Body of pancreas (tissue), 4 donors: ENCODE measurements around the gene ZGRF1. TPM values are rescaled to one million over a fixed set of nuclear protein-coding genes. Genes with fewer than 3 reads are reported as not detected.
"Not testable (repeated sequence)": the region's sequence is repeated elsewhere in the genome, so short reads cannot be mapped to it uniquely, and the experiment has no call there.

ENCODE experiments used
- ATAC-seq: fragments of 150-250 bp; one replicate; pipeline ENCODE4 v1.9.1; 2016
- DNase-seq, 4 donors: peaks; one replicate each; pipeline ENCODE4 v3.0.0-alpha.2; 2019
- H3K27ac ChIP-seq, 4 donors: fragments of 200-600 bp; sonication (generic); 1 replicate in 3 of 4; 2 replicates in 1 of 4; pipeline versions ENCODE4 v1.5.1 to v1.6.1; 2016 to 2019; ENCODE audit warnings: mild to moderate bottlenecking in 1 of 4, mixed read lengths in 1 of 4, moderate library complexity in 1 of 4
- H3K27me3 ChIP-seq, 2 donors: fragments of 200-600 bp; sonication (generic); one replicate each; pipeline ENCODE4 v1.6.0; 2016; ENCODE audit warnings: mild to moderate bottlenecking in 1 of 2
- H3K36me3 ChIP-seq, 2 donors: fragments of 200-600 bp; sonication (generic); replicated peaks in 1 of 2; 2 replicates each; pipeline ENCODE4 v1.5.1; 2016; ENCODE audit warnings: low read depth in 2 of 2; ENCODE audit not compliant: insufficient read depth in 1 of 2
- H3K4me1 ChIP-seq: fragments of 200-600 bp; sonication (generic); one replicate; pipeline ENCODE4 v1.6.0; 2016
- H3K4me3 ChIP-seq, 2 donors: fragments of 200-600 bp; sonication (generic); 1 replicate in 1 of 2; 2 replicates in 1 of 2; pipeline ENCODE4 v1.5.1; 2016 to 2019
- H3K9me3 ChIP-seq, 3 donors: fragments of 200-600 bp; sonication (generic); 1 replicate in 2 of 3; 2 replicates in 1 of 3; pipeline ENCODE4 v1.5.1; 2016
- POLR2A ChIP-seq, 3 donors: fragments of 450-650 bp; IDR thresholded peaks; one replicate each; pipeline ENCODE4 v1.6.1; 2016; ENCODE audit warnings: antibody characterized with exemption in 3 of 3, mild to moderate bottlenecking in 2 of 3
- WGBS, 2 donors: methylation state at CpG; one replicate each; pipeline ENCODE4 v1.1.5; 2017; 5-methylcytosine and 5-hydroxymethylcytosine counted together
- intact Hi-C: fragments of 100-400 bp; cut with DNase I; formaldehyde crosslinking; loops from one replicate; pipeline ENCODE4 v1.15.1; 2023
- total RNA-seq, 2 donors: library from RNA; depleted of rRNA; stranded (reverse); fragments of >200 nt; gene quantifications; one replicate each; pipeline ENCODE4 v1.1.0, GENCODE V29; 2016
- TF ChIP-seq, protein P1 (sequence below), 7 experiments: fragments of 450-650 bp in 4 of 7; fragments of 200-600 bp in 3 of 7; sonication (generic) in 3 of 7; IDR thresholded peaks; one replicate each; pipeline ENCODE4 v1.5.1; 2016 to 2019; ENCODE audit warnings: antibody characterized with exemption in 7 of 7

Gene ZGRF1
- total RNA-seq, 2 donors from 2014 or later: 1.3 to 3.4 TPM

DNA sequence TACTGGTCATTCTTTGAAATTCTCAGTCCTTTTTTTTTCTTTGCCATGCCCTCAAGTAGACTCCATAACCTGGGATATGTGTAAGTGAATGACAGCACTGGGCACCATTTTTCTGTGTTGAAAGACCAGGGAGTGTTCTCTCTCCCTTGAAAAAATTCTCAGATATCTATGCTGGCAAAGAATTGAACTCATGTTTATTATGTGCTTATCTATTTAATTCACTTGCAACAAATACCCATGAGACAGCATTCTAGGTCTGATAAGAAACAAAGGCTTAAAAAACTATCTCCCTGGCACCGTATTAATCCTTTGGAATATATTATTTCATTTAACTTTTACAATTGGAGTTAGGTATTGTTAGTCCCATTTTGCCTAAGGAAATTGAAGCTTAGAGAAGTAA lies 37.0 kb upstream of the ZGRF1 start:
- DNase-seq (no peak), ATAC-seq (no peak)
- Histone ChIP-seq H3K4me1 (no peaks in the 10 kb centered on the region), H3K36me3 (no peaks in the 10 kb centered on the region), H3K27ac (no peak overlapping the region), H3K27me3 (no peaks in the 10 kb centered on the region), H3K4me3 (no peak overlapping the region), H3K9me3 (no peaks in the 10 kb centered on the region)
- TF ChIP-seq, protein P1, sequence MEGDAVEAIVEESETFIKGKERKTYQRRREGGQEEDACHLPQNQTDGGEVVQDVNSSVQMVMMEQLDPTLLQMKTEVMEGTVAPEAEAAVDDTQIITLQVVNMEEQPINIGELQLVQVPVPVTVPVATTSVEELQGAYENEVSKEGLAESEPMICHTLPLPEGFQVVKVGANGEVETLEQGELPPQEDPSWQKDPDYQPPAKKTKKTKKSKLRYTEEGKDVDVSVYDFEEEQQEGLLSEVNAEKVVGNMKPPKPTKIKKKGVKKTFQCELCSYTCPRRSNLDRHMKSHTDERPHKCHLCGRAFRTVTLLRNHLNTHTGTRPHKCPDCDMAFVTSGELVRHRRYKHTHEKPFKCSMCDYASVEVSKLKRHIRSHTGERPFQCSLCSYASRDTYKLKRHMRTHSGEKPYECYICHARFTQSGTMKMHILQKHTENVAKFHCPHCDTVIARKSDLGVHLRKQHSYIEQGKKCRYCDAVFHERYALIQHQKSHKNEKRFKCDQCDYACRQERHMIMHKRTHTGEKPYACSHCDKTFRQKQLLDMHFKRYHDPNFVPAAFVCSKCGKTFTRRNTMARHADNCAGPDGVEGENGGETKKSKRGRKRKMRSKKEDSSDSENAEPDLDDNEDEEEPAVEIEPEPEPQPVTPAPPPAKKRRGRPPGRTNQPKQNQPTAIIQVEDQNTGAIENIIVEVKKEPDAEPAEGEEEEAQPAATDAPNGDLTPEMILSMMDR (IDR thresholded peaks at IDR 0.05): no peak
- TF ChIP-seq POLR2A (IDR thresholded peaks at IDR 0.05): no peak
- WGBS, 2 donors: 35 to 37% methylated on average over 1 of the region's 1 CpG
- intact Hi-C loops: no loop called here

DNA sequence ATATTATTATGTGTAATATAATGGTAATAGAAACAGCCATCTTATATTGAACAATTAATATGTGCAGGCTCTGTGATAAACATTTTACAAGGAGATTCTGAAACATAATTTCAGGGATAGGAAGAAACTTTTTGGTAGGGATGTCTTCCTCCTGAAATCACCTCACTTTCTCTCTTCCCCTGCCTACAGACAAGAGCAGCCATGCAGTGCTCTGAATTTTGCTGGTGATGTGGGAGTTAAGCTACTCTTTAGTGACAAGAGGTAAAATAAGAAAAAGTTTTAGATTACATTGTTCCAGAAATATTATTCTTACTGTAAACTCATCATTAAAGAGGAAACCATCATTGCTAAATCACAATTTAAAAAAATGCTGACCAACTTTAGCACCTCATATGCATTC lies 36.4 kb upstream of the ZGRF1 start:
- H3K4me1 ChIP-seq: no peaks in the 10 kb centered on the region
- DNase-seq: no peak
- H3K4me3 ChIP-seq: no peak overlapping the region
- H3K27me3 ChIP-seq: no peaks in the 10 kb centered on the region
- intact Hi-C loops: no loop called here
- no peaks in the 10 kb centered on the region for H3K36me3 ChIP-seq
- TF ChIP-seq POLR2A (IDR thresholded peaks at IDR 0.05): no peak
- TF ChIP-seq, protein P1 (IDR thresholded peaks at IDR 0.05): no peak
- H3K9me3 ChIP-seq: no peaks in the 10 kb centered on the region
- H3K27ac ChIP-seq: no peak overlapping the region
- no peak for ATAC-seq

DNA sequence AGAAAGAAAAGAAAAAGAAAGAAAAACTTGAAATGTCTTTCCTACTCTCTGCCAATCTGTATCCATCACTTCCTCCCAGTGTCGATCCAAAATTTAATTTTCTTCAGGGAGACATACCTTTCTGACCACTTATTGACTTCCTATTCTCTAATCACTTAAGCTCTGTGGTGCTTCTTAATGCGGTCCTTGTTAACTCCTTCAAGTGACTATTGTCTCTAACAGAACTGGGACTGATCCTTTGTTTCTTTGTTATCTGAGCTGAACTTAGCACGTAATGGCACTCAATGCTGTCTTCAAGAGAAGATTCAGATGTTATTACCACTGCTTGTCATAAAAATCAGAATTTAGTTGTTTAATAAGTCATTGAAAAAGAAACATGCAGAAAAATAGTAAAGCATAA lies 31.4 kb upstream of the ZGRF1 start:
- no peak overlapping the region for H3K27ac ChIP-seq
- H3K36me3 ChIP-seq: no peaks in the 10 kb centered on the region
- TF ChIP-seq POLR2A (IDR thresholded peaks at IDR 0.05): no peak
- TF ChIP-seq, protein P1 (IDR thresholded peaks at IDR 0.05): no peak
- WGBS, 2 donors: 73 to 83% methylated on average over 3 of the region's 3 CpGs
- no peak overlapping the region for H3K4me3 ChIP-seq
- H3K4me1 ChIP-seq: no peaks in the 10 kb centered on the region
- ATAC-seq (no peak), DNase-seq (no peak)
- H3K27me3 ChIP-seq: no peaks in the 10 kb centered on the region
- intact Hi-C loops: no loop called here
- no peaks in the 10 kb centered on the region for H3K9me3 ChIP-seq

DNA sequence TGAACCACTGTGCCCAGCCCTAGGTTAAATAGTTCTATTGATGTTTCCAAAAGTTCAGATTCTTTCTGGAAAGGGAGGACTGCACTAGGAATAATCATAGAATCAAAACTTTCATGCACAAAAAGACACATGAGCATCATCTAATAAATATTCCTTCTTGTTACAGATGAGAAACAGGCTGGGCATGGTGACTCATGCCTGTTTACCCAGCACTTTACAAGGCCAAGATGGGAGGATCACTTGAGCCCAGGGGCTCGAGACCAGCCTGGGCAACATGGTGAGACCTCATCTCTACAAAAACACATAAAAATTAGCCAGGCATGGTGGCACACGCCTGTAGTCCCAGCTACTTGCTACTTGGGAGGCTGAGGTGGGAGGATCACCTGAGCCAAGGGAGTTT lies 27.9 kb upstream of the ZGRF1 start:
- H3K9me3 ChIP-seq: no peaks in the 10 kb centered on the region
- intact Hi-C loops: no loop called here
- H3K4me1 ChIP-seq: no peaks in the 10 kb centered on the region
- no peaks in the 10 kb centered on the region for H3K27me3 ChIP-seq
- H3K27ac ChIP-seq: no peak overlapping the region
- no peak overlapping the region for H3K4me3 ChIP-seq
- ATAC-seq (no peak), DNase-seq (no peak)
- 79 to 86% methylated on average over 1 to 2 of the region's 2 CpGs for WGBS, 2 donors
- no peak for TF ChIP-seq POLR2A (IDR thresholded peaks at IDR 0.05)
- TF ChIP-seq, protein P1 (IDR thresholded peaks at IDR 0.05): no peak
- H3K36me3 ChIP-seq: no peaks in the 10 kb centered on the region

DNA sequence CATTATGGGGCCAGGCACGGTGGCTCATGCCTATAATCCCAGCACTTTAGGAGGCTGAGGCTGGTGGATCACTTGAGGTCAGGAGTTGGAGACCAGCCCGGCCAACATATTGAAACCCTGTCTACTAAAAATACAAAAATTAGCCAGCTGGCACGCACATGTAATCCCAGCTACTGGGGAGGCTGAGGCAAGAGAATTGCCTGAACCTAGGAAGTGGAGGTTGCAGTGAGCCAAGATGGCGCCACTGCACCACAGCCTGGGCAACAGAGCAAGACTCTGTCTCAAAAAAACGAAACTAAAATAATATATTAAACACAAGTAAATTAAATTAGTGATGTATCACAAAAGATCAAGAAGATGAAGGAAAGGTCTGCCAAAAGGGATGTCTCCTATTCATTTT lies 19.4 kb upstream of the ZGRF1 start:
- H3K27me3 ChIP-seq, ATAC-seq, H3K27ac ChIP-seq, H3K4me1 ChIP-seq, intact Hi-C loops, DNase-seq, H3K4me3 ChIP-seq, H3K9me3 ChIP-seq: not testable (repeated sequence)
- WGBS, 2 donors: 91 to 94% methylated on average over 5 of the region's 5 CpGs
- peaks cover 0 to 22% of the 10 kb centered on the region in 2 donors for H3K36me3 ChIP-seq
